ENCODE data around the gene FRMPD2. TPM values are rescaled to one million over a fixed set of nuclear protein-coding genes. Genes with fewer than 3 reads are reported as not detected.
A peak's percentile ranks its signal among the peaks of the same experiment; 100 is the strongest.

The FRMPD2 gene
- total and polyA plus RNA-seq, 2 experiments from 2014 or later: 0.10 to 0.30 TPM

GRCh38 chr10:48251525-48252353 is 22.8 kb downstream of the FRMPD2 start:
- Histone ChIP-seq H3K4me1 (ENCODE audit: insufficient read depth) (peaks cover 16% of the 10 kb centered on the region), H3K36me3 (replicated peaks; ENCODE audit: insufficient read depth, low read depth) (no peaks in the 10 kb centered on the region), H2AFZ (no peak overlapping the region), H3K4me3 (no peak overlapping the region), H3K79me2 (no peaks in the 10 kb centered on the region), H3K27me3 (no peaks in the 10 kb centered on the region), H3K4me2 (peak overlapping the region; percentile 33), H4K20me1 (ENCODE audit: insufficient read depth, poor library complexity, severe bottlenecking) (no peaks in the 10 kb centered on the region), H3K9me2 (replicated peaks; ENCODE audit: insufficient read depth) (no peaks in the 10 kb centered on the region), H3K9me3 (ENCODE audit: low read depth) (no peaks in the 10 kb centered on the region), H3K27ac (peak overlapping the region; percentile 45)
- no peak for DNase-seq (ENCODE audit: low spot score)
- WGBS (ENCODE audit: low lambda C conversion rate, missing lambda C conversion rate): 32% methylated on average over 13 of the region's 13 CpGs
- no peak for TF ChIP-seq EZH2 (IDR thresholded peaks at IDR 0.05; ENCODE audit: borderline replicate concordance)
- TF ChIP-seq CTCF (IDR thresholded peaks at IDR 0.05; ENCODE audit: poor library complexity): no peak
- no peak for TF ChIP-seq EZH2phosphoT487 (IDR thresholded peaks at IDR 0.05; ENCODE audit: low read depth, severe bottlenecking, unreplicated experiment)

DNA sequence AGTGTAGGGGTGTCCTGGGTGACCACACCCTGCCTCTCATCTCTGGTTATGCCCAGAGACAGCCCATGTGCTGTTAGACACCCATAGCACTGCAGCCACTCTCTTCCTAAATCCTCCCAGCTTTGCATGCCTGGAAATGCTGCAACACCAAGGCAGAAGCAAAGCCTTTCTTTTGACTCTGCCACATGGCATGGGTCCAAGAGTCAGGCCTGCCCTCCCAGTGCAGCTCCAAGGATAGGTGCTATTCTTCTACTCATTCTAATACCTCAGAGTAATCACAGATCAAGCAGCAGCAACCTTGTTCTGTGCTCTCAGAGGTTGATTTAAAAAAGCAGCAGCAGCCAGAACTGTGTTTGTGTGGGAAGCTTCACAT is 23.4 kb downstream of the FRMPD2 start:
- no peak for TF ChIP-seq EZH2 (IDR thresholded peaks at IDR 0.05; ENCODE audit: borderline replicate concordance)
- Histone ChIP-seq H3K4me2 (peak overlapping the region; percentile 33), H3K27me3 (no peaks in the 10 kb centered on the region), H3K36me3 (replicated peaks; ENCODE audit: insufficient read depth, low read depth) (no peaks in the 10 kb centered on the region), H3K4me3 (no peak overlapping the region), H3K79me2 (no peaks in the 10 kb centered on the region), H4K20me1 (ENCODE audit: insufficient read depth, poor library complexity, severe bottlenecking) (no peaks in the 10 kb centered on the region), H3K9me3 (ENCODE audit: low read depth) (no peaks in the 10 kb centered on the region), H3K9me2 (replicated peaks; ENCODE audit: insufficient read depth) (no peaks in the 10 kb centered on the region), H3K4me1 (ENCODE audit: insufficient read depth) (peaks cover 16% of the 10 kb centered on the region), H2AFZ (no peak overlapping the region), H3K27ac (peak overlapping the region; percentile 45)
- DNase-seq (ENCODE audit: low spot score): no peak

DNA sequence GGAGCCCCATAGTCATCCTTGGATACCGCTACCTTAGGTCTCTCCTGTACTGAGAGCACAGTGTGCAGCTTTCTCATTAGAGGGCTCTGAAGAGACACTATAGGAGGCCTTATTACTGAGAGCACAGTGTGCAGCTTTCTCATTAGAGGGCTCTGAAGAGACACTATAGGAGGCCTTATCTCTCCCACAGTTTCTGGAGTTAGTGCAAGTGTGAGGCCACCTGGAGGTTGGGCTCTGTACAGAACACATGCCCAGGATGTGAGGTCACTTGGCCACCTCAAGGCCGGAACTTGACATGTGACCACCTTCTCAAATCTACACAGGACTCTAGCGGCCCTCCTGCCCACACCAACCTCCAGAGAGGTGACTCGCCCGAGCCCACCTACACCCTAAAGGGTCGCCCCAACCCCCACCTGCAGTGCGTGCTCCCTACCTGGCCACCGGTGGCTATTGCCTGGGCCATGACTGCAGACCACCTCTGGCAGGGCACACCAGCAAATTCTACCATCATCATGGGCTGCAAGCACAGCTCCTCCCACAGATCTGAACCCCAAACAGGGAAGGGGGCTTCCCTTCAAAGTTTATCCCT is 24.6 kb downstream of the FRMPD2 start:
- no peak overlapping the region for H3K4me2 ChIP-seq
- H3K36me3 ChIP-seq (replicated peaks; ENCODE audit: insufficient read depth, low read depth): no peaks in the 10 kb centered on the region
- H3K4me3 ChIP-seq: no peak overlapping the region
- no peaks in the 10 kb centered on the region for H3K27me3 ChIP-seq
- DNase-seq (ENCODE audit: low spot score): no peak
- H4K20me1 ChIP-seq (ENCODE audit: insufficient read depth, poor library complexity, severe bottlenecking): no peaks in the 10 kb centered on the region
- TF ChIP-seq CTCF (IDR thresholded peaks at IDR 0.05; ENCODE audit: poor library complexity): no peak
- no peak for TF ChIP-seq EZH2phosphoT487 (IDR thresholded peaks at IDR 0.05; ENCODE audit: low read depth, severe bottlenecking, unreplicated experiment)
- TF ChIP-seq EZH2 (IDR thresholded peaks at IDR 0.05; ENCODE audit: borderline replicate concordance): no peak
- no peaks in the 10 kb centered on the region for H3K9me2 ChIP-seq (replicated peaks; ENCODE audit: insufficient read depth)
- no peaks in the 10 kb centered on the region for H3K9me3 ChIP-seq (ENCODE audit: low read depth)
- peaks cover 16% of the 10 kb centered on the region for H3K4me1 ChIP-seq (ENCODE audit: insufficient read depth)
- no peak overlapping the region for H2AFZ ChIP-seq
- 99% methylated on average over 8 of the region's 8 CpGs for WGBS (ENCODE audit: low lambda C conversion rate, missing lambda C conversion rate)
- H3K79me2 ChIP-seq: no peaks in the 10 kb centered on the region
- no peak overlapping the region for H3K27ac ChIP-seq

GRCh38 chr10:48249004-48249762 is 25.3 kb downstream of the FRMPD2 start:
- DNase-seq (ENCODE audit: low spot score): no peak
- WGBS (ENCODE audit: low lambda C conversion rate, missing lambda C conversion rate): 96% methylated on average over 6 of the region's 6 CpGs
- no peak for TF ChIP-seq CTCF (IDR thresholded peaks at IDR 0.05; ENCODE audit: poor library complexity)
- no peak for TF ChIP-seq EZH2 (IDR thresholded peaks at IDR 0.05; ENCODE audit: borderline replicate concordance)
- no peak for TF ChIP-seq EZH2phosphoT487 (IDR thresholded peaks at IDR 0.05; ENCODE audit: low read depth, severe bottlenecking, unreplicated experiment)
- H3K27me3 ChIP-seq: no peaks in the 10 kb centered on the region
- H3K9me3 ChIP-seq (ENCODE audit: low read depth): no peaks in the 10 kb centered on the region
- no peak overlapping the region for H3K4me2 ChIP-seq
- H4K20me1 ChIP-seq (ENCODE audit: insufficient read depth, poor library complexity, severe bottlenecking): no peaks in the 10 kb centered on the region
- no peaks in the 10 kb centered on the region for H3K79me2 ChIP-seq
- peaks cover 16% of the 10 kb centered on the region for H3K4me1 ChIP-seq (ENCODE audit: insufficient read depth)
- H3K27ac ChIP-seq: no peak overlapping the region
- H3K9me2 ChIP-seq (replicated peaks; ENCODE audit: insufficient read depth): no peaks in the 10 kb centered on the region
- H3K4me3 ChIP-seq: no peak overlapping the region
- no peak overlapping the region for H2AFZ ChIP-seq
- H3K36me3 ChIP-seq (replicated peaks; ENCODE audit: insufficient read depth, low read depth): no peaks in the 10 kb centered on the region

All from hepatocyte (in vitro differentiated cells).